CD4-positive, alpha-beta T cell (primary cell): ENCODE data around the gene COL4A2. TPM values are rescaled to one million over a fixed set of nuclear protein-coding genes. Genes with fewer than 3 reads are reported as not detected.

Experiments
- ATAC-seq: fragments of 200-7000 bp; cut with Tn5 transposase; one replicate; pipeline ENCODE4 v1.10.0; 2022; ENCODE audit warnings: mild to moderate bottlenecking; ENCODE audit not compliant: poor library complexity
- CTCF ChIA-PET: fragments of 350-600 bp; sonication (Branson Sonifier 250); formaldehyde crosslinking; loops from one replicate; lab custom pipeline; 2021; ENCODE audit warnings: antibody characterized with exemption, inconsistent platforms; lab: Charles Lee
- POLR2A ChIA-PET: fragments of 350-600 bp; sonication (Branson Sonifier 250); formaldehyde crosslinking; loops from one replicate; lab custom pipeline; 2021; ENCODE audit warnings: antibody characterized with exemption, inconsistent platforms; lab: Charles Lee
- DNase-seq, 14 experiments: peaks; one replicate each; pipeline ENCODE4 v3.0.0-alpha.2; 2013 to 2020; ENCODE audit warnings: mixed read lengths in 2 of 14
- H3K27ac ChIP-seq, 2 donors: one replicate each; pipeline versions ENCODE4 v1.5.1 to v1.7.0; 2013; ENCODE audit warnings: low read length in 2 of 2, low read depth in 1 of 2, mild to moderate bottlenecking in 1 of 2
- H3K27me3 ChIP-seq, 2 experiments: 1 replicate in 1 of 2; 2 replicates in 1 of 2; pipeline versions ENCODE4 v1.6.1 to v1.7.0; 2013; ENCODE audit warnings: low read length in 2 of 2, control low read depth in 1 of 2, mild to moderate bottlenecking in 1 of 2, moderate library complexity in 1 of 2; ENCODE audit not compliant: insufficient read depth in 2 of 2, control insufficient read depth in 1 of 2
- H3K36me3 ChIP-seq: one replicate; pipeline ENCODE4 v1.6.1; 2013; ENCODE audit warnings: low read length, control low read depth; ENCODE audit not compliant: insufficient read depth
- H3K4me1 ChIP-seq: one replicate; pipeline ENCODE4 v1.6.1; 2013; ENCODE audit warnings: low read length, control low read depth; ENCODE audit not compliant: insufficient read depth
- H3K4me3 ChIP-seq: one replicate; pipeline ENCODE4 v1.5.1; 2013; ENCODE audit warnings: mild to moderate bottlenecking, low read length, moderate library complexity
- H3K9me3 ChIP-seq, 2 experiments: 1 replicate in 1 of 2; 2 replicates in 1 of 2; pipeline versions ENCODE4 v1.6.1 to v1.7.0; 2013; ENCODE audit warnings: low read length in 2 of 2, mild to moderate bottlenecking in 2 of 2, control low read depth in 1 of 2, moderate library complexity in 1 of 2; ENCODE audit not compliant: control insufficient read depth in 1 of 2, insufficient read depth in 1 of 2
- H3K27ac Mint-ChIP-seq: one replicate; pipeline ENCODE4 v1.8.0; 2020; ENCODE audit warnings: mixed read lengths
- H3K27me3 Mint-ChIP-seq: one replicate; pipeline ENCODE4 v1.8.0; 2021; ENCODE audit warnings: mixed read lengths
- H3K36me3 Mint-ChIP-seq: one replicate; pipeline ENCODE4 v1.8.0; 2021; ENCODE audit warnings: low read depth, mixed read lengths
- H3K4me1 Mint-ChIP-seq: one replicate; pipeline ENCODE4 v1.8.0; 2021; ENCODE audit warnings: low read depth, mixed read lengths
- H3K4me3 Mint-ChIP-seq: one replicate; pipeline ENCODE4 v1.8.0; 2020; ENCODE audit warnings: mild to moderate bottlenecking, mixed read lengths
- H3K9me3 Mint-ChIP-seq: one replicate; pipeline ENCODE4 v1.8.0; 2020; ENCODE audit warnings: mixed read lengths
- CTCF ChIP-seq: fragments of 200-600 bp; IDR thresholded peaks from one replicate; pipeline ENCODE4 v1.8.0; 2022; ENCODE audit warnings: antibody characterized with exemption, mild to moderate bottlenecking
- intact Hi-C, 2 experiments: fragments of 100-400 bp; cut with DNase I in 1 of 2; cut with micrococcal nuclease in 1 of 2; formaldehyde crosslinking; loops; one replicate each; pipeline versions ENCODE4 v1.15.1 to v1.9.0; 2023 to 2025; cut with DNase I, micrococcal nuclease
- total RNA-seq, 174 experiments: library from RNA in 2 of 174; stranded (reverse) in 2 of 174; gene quantifications; one replicate each; pipeline ENCODE4 v1.2.3 and lab custom pipeline; 2021 to 2026

Gene COL4A2
- total RNA-seq, 2 experiments from 2014 or later = not detected

- Mint-ChIP-seq H3K27me3 (peaks cover 12% of the 10 kb centered on the region), H3K4me3 (no peak overlapping the region), H3K9me3 (no peaks in the 10 kb centered on the region), H3K36me3 (no peaks in the 10 kb centered on the region), H3K27ac (no peak overlapping the region), H3K4me1 (no peaks in the 10 kb centered on the region)
- intact Hi-C loops = no loop called here
- ChIA-PET POLR2A (no interaction called here), CTCF (no interaction called here)
- no peaks in the 10 kb centered on the region for H3K9me3 ChIP-seq
- H3K4me1 ChIP-seq = no peaks in the 10 kb centered on the region
- no peak overlapping the region for H3K4me3 ChIP-seq
- no peak for TF ChIP-seq CTCF
- no peak overlapping the region for H3K27ac ChIP-seq
- no peaks in the 10 kb centered on the region for H3K36me3 ChIP-seq
- H3K27me3 ChIP-seq = peaks cover 0 to 5% of the 10 kb centered on the region in 2 experiments
- no peak for ATAC-seq
- no peak for DNase-seq
Measured at GRCh38 chr13:110363010-110363409, 55.9 kb downstream of the COL4A2 start.

DNA sequence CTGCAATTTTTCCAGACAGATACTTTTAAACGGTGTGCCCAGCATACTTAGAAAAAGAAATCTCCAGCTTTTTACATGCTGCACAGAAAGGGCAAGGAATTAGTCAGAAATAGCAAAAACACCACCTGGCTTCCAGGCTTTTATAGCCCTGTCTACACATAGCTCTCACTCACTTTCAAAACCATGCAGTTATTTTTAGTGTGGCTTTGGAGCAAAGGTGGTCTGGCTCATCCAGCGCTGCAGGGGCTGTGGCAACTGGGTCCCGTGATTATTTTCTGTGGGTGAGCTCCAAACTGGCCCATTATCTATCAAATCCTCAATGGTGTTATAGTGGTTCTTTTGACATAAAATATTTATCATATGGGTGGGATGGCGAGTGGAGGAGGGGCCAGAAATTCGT lies 57.0 kb downstream of the COL4A2 start:
- Histone ChIP-seq H3K9me3 (no peaks in the 10 kb centered on the region), H3K27me3 (peaks cover 0 to 5% of the 10 kb centered on the region in 2 experiments), H3K4me1 (no peaks in the 10 kb centered on the region), H3K4me3 (no peak overlapping the region), H3K27ac (no peak overlapping the region), H3K36me3 (no peaks in the 10 kb centered on the region)
- intact Hi-C loops = no loop called here
- ATAC-seq (no peak), DNase-seq (no peak)
- Mint-ChIP-seq H3K4me1 (no peaks in the 10 kb centered on the region), H3K36me3 (no peaks in the 10 kb centered on the region), H3K9me3 (no peaks in the 10 kb centered on the region), H3K27me3 (peaks cover 12% of the 10 kb centered on the region), H3K4me3 (no peak overlapping the region), H3K27ac (no peak overlapping the region)
- ChIA-PET POLR2A (no interaction called here), CTCF (no interaction called here)
- no peak for TF ChIP-seq CTCF

GRCh38 chr13:110365876-110366275 lies 58.8 kb downstream of the COL4A2 start:
- ChIA-PET CTCF (no interaction called here), POLR2A (no interaction called here)
- Histone ChIP-seq H3K27me3 (peaks cover 0 to 5% of the 10 kb centered on the region in 2 experiments), H3K4me1 (no peaks in the 10 kb centered on the region), H3K27ac (no peak overlapping the region), H3K4me3 (no peak overlapping the region), H3K36me3 (no peaks in the 10 kb centered on the region), H3K9me3 (no peaks in the 10 kb centered on the region)
- Mint-ChIP-seq H3K27me3 (peaks cover 23% of the 10 kb centered on the region), H3K36me3 (no peaks in the 10 kb centered on the region), H3K4me3 (no peak overlapping the region), H3K4me1 (no peaks in the 10 kb centered on the region), H3K9me3 (no peaks in the 10 kb centered on the region), H3K27ac (no peak overlapping the region)
- ATAC-seq = no peak
- DNase-seq = no peak
- intact Hi-C loops = no loop called here
- TF ChIP-seq CTCF = no peak
